GM13976 (cell line): ENCODE measurements around the gene HTT.

Experiments used
- DNase-seq: peaks from one replicate; pipeline ENCODE4 v3.0.0; 2012; ENCODE audit warnings: low spot score
- in situ Hi-C: fragments of 300-500 bp; cut with MboI; formaldehyde crosslinking; loops from one replicate; pipeline ENCODE4 v1.12.0; 2022; ENCODE audit warnings: low sequenced_read_pairs, mixed read lengths, inconsistent platforms; ENCODE audit not compliant: unreplicated experiment
- TF ChIP-seq, protein P1 (sequence below): IDR thresholded peaks from 2 replicates; pipeline ENCODE4 v1.5.1; 2012; ENCODE audit warnings: borderline replicate concordance, mild to moderate bottlenecking; ENCODE audit not compliant: insufficient read depth; ENCODE audit errors: extremely low read depth, missing control alignments, control extremely low read depth

Gene HTT

DNA sequence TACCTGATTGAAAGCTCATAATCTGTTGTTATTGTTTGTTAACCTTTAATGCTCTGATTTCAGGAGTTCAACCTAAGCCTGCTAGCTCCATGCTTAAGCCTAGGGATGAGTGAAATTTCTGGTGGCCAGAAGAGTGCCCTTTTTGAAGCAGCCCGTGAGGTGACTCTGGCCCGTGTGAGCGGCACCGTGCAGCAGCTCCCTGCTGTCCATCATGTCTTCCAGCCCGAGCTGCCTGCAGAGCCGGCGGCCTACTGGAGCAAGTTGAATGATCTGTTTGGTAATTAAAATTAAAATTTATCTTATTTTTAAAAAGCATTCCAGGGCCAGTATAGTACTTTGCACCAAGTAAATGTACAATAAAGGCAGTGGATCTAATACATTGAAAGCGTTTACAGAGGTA lies 137.4 kb downstream of the HTT start:
- TF ChIP-seq, protein P1, sequence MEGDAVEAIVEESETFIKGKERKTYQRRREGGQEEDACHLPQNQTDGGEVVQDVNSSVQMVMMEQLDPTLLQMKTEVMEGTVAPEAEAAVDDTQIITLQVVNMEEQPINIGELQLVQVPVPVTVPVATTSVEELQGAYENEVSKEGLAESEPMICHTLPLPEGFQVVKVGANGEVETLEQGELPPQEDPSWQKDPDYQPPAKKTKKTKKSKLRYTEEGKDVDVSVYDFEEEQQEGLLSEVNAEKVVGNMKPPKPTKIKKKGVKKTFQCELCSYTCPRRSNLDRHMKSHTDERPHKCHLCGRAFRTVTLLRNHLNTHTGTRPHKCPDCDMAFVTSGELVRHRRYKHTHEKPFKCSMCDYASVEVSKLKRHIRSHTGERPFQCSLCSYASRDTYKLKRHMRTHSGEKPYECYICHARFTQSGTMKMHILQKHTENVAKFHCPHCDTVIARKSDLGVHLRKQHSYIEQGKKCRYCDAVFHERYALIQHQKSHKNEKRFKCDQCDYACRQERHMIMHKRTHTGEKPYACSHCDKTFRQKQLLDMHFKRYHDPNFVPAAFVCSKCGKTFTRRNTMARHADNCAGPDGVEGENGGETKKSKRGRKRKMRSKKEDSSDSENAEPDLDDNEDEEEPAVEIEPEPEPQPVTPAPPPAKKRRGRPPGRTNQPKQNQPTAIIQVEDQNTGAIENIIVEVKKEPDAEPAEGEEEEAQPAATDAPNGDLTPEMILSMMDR = no peak
- DNase-seq = no peak
- in situ Hi-C loops = no loop called here

DNA sequence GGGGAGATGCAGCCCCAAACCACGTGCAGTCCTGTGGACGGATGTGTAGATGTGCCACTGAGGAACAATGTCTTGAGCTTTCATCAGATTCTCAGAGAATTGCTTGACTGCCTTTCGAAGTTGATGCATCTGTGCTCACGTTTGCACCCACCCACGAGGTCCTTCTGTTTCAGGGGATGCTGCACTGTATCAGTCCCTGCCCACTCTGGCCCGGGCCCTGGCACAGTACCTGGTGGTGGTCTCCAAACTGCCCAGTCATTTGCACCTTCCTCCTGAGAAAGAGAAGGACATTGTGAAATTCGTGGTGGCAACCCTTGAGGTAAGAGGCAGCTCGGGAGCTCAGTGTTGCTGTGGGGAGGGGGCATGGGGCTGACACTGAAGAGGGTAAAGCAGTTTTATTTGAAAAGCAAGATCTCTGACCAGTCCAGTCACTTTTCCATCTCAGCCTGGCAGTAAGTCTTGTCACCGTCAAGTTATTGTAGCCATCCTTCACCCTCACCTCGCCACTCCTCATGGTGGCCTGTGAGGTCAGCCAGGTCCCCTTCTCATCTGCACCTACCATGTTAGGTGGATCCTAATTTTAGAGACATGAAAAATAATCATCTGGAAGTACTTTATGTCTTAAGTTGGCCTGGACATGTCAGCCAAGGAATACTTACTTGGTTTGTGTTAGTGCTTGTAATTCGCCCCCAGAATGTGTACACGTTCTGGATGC lies 138.1 kb downstream of the HTT start:
- DNase-seq = no peak
- TF ChIP-seq, protein P1 = no peak
- in situ Hi-C loops = no loop called here

DNA sequence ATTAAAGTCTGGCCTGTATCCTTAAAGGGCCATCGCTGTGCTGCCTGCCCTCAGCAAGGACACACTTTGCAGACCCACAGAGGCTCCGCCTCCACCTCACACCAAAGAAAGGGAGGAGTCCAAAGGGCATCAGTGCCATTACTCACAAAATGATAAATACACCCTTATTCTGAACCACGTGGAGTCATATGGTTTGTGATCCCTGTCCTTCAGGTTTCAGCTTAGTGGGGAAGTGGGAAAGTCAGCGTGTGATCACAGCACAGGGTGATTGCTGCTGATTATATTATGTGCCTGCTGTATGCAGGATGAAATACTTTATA lies 138.6 kb downstream of the HTT start:
- TF ChIP-seq, protein P1 = no peak
- in situ Hi-C loops = no loop called here
- no peak for DNase-seq

DNA sequence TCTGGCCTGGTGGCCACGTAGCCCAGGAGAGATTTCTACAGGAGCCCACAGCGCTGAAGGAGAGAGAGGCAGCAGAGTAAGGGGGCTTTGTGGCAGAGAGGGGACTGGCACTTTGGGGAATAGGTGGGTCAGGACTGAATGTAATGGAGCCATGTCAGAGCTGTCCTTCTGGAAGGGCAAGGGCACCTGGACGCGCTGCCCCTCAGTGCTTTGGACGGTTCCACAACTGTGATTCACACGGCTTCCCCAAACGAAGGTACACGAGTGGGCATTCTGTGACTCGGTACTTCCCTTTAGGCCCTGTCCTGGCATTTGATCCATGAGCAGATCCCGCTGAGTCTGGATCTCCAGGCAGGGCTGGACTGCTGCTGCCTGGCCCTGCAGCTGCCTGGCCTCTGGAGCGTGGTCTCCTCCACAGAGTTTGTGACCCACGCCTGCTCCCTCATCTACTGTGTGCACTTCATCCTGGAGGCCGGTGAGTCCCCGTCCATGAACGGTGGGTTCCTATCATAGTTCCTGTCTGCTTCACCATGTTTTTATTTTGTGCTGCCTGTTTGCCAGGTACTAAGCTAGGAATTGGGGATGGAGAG lies 139.3 kb downstream of the HTT start:
- in situ Hi-C loops = no loop called here
- TF ChIP-seq, protein P1 = no peak

DNA sequence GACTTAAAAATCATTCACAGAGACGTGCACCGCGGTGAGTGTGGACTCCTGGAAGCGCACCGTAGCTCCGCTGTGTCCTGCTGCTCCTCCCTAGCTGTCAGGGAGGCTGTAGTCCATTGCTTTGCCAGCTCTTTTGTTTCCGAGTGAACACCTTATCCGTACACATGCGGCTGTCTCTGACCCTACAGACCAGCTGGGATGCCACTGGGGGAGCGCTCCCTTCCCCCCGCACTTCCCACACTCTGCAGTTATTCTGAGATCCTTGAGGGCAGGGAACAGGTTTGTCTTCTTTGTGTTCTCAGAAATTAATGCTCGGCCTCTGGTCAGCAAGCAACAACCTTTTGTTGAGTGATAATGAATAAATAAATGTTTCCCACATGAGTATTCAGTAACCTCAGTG lies 140.8 kb downstream of the HTT start:
- TF ChIP-seq, protein P1 = no peak
- in situ Hi-C loops = no loop called here
- no peak for DNase-seq

More for the DNA sequence above, 139.3 kb downstream of the HTT start:
- DNase-seq = no peak

DNA sequence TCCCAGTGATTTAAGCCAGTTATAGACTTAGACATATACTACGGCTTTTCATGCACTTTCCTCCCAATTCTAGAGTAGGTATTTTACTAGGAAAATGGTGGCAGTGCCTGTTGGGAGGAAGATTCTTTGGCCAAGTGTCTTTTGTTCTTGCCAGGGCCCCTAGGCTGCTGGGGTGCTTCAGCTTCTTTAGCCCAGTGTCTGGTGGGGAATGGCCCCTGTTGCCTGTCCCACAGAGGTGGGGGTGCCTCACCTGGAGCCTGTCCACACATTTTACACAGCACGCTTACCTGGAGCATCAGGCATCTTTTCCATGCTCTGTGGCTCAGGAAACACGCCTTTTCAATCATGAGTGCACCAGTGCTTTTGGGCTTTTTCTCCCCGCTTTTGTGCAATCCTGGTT lies 141.3 kb downstream of the HTT start:
- no peak for DNase-seq
- TF ChIP-seq, protein P1 = no peak
- in situ Hi-C loops = no loop called here

DNA sequence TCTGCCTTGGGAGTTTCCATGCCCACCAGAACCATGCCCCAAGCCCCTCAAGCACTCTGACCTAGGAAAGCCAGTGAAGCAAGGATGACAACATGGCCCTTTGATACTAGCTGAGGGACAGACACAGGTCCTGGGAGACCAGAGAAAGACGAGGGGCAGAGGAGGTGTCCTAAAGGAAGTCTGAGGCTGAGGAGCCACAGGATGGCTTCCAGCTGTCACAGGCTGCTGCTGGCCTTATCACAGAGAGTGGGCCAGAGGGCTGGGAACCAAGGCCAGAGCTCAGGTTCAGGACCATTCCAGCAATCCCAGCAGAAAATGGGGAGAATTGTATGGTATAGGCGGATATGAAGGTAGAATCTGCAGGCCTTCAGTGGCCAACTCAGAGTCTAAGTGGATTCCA lies 142.8 kb downstream of the HTT start:
- TF ChIP-seq, protein P1 = no peak
- DNase-seq = no peak
- in situ Hi-C loops = no loop called here
